Measurements from ENCODE around the gene TRIML1.

- TF ChIP-seq POLR2A (IDR thresholded peaks at IDR 0.05; ENCODE audit: low read length): no peak
- TF ChIP-seq GATA1 (IDR thresholded peaks at IDR 0.05; ENCODE audit: low read depth, low read length): no peak
Observed at GRCh38 chr4:188154668-188155405, 15.6 kb downstream of the TRIML1 start.

Measured in erythroblast (primary cell).